GM19372 (cell line): ENCODE data around the gene UQCC2.

Experiments used
- ATAC-seq: cut with Tn5 transposase; IDR thresholded peaks from one replicate; pipeline ENCODE4 v1.9.1; 2021; ENCODE audit warnings: mild to moderate bottlenecking, low read depth, moderate library complexity; ENCODE audit not compliant: unreplicated experiment

Gene UQCC2

DNA sequence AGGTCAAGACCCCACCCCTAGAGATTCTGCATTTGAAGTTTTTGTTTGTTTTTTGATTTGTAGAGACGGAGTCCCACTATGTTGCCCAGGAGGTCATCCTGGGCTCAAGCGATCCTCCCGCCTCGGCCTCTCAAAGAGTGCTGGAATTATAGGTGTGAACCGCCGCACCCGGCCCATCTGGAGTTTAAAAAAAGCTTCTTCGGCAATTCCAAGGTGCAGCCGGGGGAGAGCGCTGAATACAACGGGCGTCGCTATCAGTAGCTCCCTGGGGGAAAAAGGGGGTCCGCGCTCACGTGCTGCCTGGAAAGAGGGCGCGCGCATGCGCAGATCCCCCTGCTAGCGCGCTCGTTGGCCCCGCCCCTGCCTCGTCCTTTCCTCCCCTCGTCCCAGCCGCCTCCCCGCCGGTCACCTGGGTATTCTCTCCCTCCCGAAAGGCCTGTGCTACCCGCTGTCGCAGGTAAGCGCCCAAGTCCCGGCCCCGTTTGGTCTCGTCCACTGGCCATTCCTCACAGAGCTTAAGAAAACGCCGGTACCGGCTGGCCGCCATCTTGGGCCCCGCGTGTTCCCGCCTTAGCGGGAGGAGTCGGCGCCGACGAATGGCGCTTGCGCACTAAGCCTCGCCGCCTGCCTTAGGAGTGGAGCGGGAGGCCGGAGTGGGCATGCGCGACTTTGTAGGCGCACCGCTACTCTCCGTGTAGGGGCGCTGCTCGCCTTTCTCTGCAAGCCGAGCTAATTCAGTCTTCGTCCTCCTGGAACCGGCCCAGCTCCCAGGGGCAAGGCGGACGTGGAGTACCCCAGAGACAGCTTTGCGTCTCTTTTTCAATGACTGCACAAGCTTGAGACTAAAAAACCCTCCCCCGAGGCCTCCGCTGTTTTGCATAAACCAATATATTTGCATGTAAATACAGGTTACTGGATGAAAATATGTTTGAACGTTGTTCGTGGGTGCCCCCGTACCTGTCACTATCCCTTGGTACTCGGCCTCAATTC is at the start of gene UQCC2:
Gene UQCC2, minus strand, starts transcription at position 561 of the 990 bp plus-strand sequence. Its CDS starts 14 bp downstream, at position 547.
- peak; percentile 89 for ATAC-seq

DNA sequence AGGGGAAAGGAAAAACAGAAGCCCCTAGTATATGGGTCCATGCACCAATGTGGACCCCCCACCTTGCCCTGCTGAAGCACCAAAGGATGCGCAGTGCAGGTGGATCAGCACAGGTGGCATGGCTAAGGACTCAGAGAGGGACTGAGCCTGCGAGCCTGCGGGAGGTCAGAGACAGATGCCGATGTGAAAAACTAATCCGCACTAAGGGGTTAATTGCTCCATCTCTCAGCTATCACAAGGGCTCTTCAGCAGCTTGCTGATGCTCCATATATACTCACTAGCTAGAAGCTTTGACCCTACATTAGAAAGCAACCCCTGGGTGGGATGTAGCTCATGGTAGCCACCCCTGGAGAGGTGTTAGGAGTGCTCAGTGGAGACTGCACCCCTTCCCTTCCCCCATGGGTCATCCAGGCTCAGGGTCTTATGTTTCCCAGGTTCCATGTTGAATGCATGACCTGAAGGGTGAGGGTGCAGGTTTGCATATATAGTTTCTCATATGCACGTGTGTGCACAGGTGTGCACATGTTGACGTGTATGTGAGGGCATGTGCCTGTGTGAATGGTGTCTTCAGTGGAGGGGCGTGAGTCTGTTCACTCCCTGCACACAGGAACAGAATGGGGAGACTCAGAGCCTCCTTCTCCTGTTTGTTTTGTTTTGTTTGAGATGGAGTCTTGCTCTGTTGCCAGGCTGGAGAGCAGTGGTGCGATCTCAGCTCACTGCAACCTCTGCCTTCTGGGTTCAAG is 48.6 kb upstream of the UQCC2 start:
- ATAC-seq, result no peak

DNA sequence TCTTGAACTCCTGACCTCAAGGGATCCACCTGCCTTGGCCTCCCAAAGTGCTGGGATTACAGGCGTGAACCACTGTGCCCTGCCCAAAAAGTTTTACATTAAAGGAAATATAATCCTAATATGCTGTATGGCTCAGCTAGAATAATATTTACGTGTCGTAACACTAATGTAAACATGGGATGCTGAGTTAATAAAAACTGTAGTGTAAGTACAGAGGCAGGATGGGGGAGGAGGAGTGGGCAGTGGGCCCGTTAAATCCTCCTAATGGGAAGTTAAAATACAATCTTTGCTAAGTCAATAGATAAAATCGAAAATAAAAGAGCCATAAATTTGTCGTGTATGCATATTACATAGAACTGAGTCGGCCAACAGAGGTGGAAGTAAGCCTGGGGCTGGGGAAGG is 47.3 kb upstream of the UQCC2 start:
- ATAC-seq, result no peak

DNA sequence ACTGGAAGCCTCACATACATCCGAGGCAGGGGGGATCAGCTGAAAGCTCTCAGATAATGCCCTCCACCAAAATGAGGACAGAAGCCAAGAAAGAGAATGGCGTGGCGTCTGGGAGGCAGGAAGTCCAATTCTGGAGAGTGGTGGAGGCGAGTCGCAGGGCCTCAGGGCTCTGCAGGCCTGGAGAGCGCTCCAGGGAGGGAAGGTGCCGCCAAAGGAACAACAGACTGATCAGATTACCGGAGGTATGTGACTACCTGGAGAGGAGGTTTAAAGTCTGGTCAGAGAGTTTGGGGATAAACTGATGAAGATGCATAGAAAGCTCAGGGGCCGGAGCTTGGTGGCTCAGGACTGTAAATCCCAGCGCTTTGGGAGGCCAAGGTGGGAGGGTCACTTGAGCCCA is 46.4 kb upstream of the UQCC2 start:
- no peak for ATAC-seq

- ATAC-seq, result no peak
Measured at GRCh38 chr6:33757113-33757512, 45.6 kb upstream of the UQCC2 start.

GRCh38 chr6:33756211-33756954 is 44.9 kb upstream of the UQCC2 start:
- no peak for ATAC-seq

GRCh38 chr6:33755070-33755869 is 43.8 kb upstream of the UQCC2 start:
- ATAC-seq, result no peak

DNA sequence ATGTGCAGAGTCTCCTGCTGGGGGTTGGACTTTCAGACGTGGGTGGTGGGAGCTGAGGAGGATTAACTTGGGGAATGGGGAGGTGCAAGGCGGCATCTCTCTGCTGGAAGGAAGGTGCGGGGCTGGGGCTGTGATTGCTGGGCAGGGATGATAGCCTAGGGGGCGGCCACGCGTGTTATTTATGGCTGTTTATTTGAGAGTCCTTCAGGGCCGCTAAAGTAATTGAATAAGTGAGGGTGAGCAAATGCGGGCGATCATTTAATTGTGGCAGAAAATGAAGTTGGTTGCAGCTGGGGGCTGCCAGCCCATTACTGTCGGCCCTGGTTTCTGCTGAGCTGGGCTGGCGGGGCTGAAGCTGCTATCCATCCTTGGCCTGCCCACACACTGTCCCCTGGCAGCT is 42.7 kb upstream of the UQCC2 start:
- no peak for ATAC-seq

DNA sequence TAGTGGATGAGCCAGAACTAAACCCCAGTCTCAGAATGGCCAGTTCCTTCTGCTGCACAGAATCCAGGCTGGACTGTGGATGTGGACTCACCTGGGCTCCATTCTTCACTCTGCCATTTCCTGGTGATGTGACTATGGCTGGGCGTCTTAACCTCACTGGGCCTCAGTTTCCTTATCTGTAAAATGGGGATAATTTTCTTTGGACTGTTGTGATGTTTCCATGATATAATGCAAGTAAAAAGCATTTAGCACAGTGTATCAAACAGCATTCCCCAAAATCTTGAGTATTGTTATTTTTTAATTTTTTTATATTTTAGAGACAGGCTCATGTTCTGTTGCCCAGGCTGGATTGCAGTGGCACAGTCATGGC is 41.1 kb upstream of the UQCC2 start:
- no peak for ATAC-seq

DNA sequence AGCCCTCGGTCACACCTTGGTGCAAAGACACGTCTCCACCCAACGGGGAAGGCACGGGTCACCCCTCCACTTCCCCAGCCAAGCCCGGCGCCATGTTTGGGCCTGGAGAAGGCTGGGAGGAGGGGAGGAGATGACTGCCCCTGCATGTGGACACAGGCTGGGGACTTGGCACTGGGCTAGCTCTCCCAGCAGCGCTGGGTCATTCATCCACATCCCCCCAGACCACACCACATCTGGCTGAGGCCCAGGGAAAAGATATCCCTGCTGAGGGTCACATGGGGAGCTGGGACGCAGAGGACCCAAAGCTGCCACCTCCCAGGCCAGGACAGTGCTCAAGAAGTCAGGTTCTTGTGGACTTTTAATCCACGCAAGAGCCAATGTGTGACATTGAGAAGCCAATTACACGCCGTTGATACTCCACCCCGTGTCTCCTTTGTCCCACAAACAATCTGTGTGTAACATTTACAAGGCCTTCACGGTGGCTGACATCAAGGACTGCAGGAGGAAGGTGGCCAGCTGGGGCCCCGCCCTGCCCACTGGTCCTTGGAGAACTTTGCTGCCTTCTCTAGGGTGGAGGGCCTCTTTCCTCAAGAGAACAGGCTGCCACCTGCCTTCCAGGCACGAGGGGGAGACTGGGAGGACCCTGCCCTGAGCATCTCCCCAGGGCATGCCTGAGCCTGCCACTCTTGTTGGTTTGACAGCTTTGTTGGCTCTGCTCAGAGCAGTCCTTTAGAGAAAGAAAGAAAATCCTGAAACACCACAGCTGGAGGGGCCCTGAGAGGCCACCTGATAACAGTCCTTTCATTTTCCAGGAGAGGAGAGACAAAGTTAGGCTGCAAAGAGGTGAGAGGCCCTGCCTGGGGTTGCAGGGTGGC is 40.5 kb upstream of the UQCC2 start:
- no peak for ATAC-seq

DNA sequence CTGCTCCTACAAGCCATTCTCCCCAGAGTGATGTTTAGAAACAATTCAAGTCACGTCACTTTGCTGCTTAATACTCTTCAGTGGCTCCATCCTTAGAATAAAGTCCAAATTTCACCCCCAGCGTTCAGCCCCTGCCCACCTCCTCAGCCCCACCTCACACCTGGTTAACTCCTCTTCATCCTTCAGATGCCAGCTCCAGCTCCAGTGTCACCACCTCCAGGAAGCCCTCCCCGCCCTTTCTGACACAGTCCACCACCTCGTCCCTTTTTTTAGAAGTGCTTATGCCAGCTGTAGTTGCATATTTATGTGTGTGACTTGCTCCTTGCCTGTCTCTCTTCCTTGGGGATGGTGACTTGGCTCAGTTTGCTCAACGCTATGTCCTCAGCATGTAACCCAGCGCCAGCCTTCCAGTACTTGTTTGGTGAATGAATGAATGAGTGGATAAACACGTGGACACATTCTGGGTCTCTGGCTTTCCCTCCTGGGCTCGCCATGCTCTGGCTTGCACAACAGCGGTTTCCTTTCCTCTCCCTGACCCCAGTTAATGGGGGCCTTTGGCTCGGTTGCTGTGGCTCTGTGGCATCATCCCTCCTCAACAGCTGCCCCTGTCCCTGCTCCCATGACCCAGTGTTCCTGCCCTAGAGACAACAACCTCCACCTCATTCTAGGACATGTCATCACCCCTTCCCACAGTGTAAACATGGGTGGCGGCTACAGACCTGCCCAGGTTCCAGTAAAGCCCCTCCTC is 38.9 kb upstream of the UQCC2 start:
- no peak for ATAC-seq

DNA sequence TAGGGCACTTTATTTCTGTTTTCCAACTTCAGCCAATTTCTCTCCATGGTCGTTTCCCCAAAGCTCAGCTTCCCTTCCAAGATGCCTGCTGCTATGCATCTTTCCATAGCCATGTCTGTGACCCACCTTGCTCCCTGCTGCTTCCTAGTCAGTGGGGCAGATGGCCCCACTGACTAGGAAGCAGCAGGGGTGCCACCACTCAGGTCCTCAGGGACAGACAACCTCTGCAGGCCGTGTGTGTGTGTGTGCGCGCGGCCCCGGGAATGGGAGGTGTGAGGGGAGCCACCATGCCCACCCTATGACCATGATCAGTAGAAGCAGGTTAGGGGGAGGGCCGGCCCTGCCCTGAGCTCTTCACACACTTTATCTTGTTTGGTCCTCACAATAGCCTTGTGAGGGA is 37.9 kb upstream of the UQCC2 start:
- ATAC-seq, result no peak

DNA sequence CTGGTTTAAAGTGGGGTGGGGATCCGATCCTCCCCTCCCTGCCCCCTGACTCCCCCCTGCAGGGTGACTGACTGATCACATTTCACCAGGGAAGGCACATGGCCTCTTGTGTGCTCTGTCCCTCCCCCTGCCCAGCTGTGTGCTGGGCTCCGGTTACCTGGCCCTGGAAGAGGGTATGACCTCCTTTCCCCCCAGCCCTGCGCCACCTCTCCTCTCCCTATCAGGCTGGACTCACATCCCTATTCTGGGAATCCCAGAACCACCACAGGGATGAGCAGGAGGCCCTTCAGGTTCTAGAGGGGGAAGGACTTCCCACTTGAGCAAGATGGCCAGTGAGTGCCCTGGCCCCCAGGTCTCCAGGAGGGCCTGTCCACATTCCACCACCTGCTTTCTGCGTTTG is 37.3 kb upstream of the UQCC2 start:
- ATAC-seq, result no peak

- ATAC-seq, result no peak
Measured at GRCh38 chr6:33747823-33748222, 36.3 kb upstream of the UQCC2 start.

DNA sequence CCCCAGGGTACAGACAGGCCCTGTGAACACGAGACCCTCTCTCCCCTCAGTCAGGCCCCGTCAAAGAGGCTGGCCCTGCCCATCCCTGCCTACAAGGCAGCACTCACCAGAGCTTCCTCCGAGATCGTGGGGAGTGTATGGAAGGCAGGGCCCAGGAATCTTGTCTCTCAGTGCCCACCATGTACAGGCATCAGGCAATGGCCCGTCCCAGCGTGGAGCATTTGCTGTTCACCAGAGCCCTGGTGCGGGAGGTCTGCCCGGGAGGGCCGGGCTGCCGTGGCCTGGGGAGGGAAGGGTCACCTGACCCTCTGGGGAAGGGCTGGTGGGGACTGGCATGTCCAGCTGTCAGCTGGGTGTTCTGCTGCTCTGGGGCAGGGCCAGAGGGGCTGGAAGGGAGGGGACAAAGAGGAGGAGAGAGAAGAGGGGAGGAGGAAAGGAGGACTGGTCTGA is 35.2 kb upstream of the UQCC2 start, which contains the start of gene IP6K3:
Gene IP6K3, minus strand, starts transcription at position 255 of the 450 bp plus-strand sequence. CDS start 11,429 bp downstream, outside the sequence.
- no peak for ATAC-seq

- ATAC-seq, result no peak
Measured at GRCh38 chr6:33746036-33746600, 34.6 kb upstream of the UQCC2 start.

- ATAC-seq, result no peak
Measured at GRCh38 chr6:33745548-33745947, 34.0 kb upstream of the UQCC2 start.
